Naive B cell (primary cell): Measurements from ENCODE around the gene POTEE. TPM values are rescaled to one million over a fixed set of nuclear protein-coding genes. Genes with fewer than 3 reads are reported as not detected.
"Not testable (repeated sequence)": the region's sequence is repeated elsewhere in the genome, so short reads cannot be mapped to it uniquely, and the experiment has no call there.

Experiments used
- ATAC-seq, 2 donors: fragments of 150-1000 bp; cut with Tn5 transposase; 2 replicates each; pipeline ENCODE4 v1.10.0; 2021; ENCODE audit warnings: low read depth in 2 of 2, mild to moderate bottlenecking in 2 of 2, moderate library complexity in 2 of 2
- DNase-seq: peaks from one replicate; pipeline ENCODE4 v3.0.0; 2022
- H3K27ac Mint-ChIP-seq, 6 donors: one replicate each; pipeline ENCODE4 v1.8.0; 2020 to 2022; ENCODE audit warnings: mild to moderate bottlenecking in 6 of 6, mixed read lengths in 6 of 6, moderate library complexity in 5 of 6, inconsistent platforms in 2 of 6
- H3K27me3 Mint-ChIP-seq, 3 donors: one replicate each; pipeline ENCODE4 v1.8.0; 2021 to 2022; ENCODE audit warnings: mixed read lengths in 3 of 3, mild to moderate bottlenecking in 1 of 3
- H3K36me3 Mint-ChIP-seq, 2 donors: one replicate each; pipeline ENCODE4 v1.8.0; 2020 to 2022; ENCODE audit warnings: mixed read lengths in 2 of 2, inconsistent platforms in 1 of 2, mild to moderate bottlenecking in 1 of 2
- H3K4me1 Mint-ChIP-seq, 3 donors: one replicate each; pipeline ENCODE4 v1.8.0; 2020 to 2022; ENCODE audit warnings: mixed read lengths in 3 of 3, inconsistent platforms in 1 of 3, mild to moderate bottlenecking in 1 of 3, moderate library complexity in 1 of 3
- H3K4me3 Mint-ChIP-seq, 8 donors: one replicate each; pipeline ENCODE4 v1.8.0; 2020 to 2022; ENCODE audit warnings: mild to moderate bottlenecking in 8 of 8, mixed read lengths in 8 of 8, moderate library complexity in 8 of 8, inconsistent platforms in 2 of 8
- H3K9me3 Mint-ChIP-seq, 7 donors: one replicate each; pipeline ENCODE4 v1.8.0; 2020 to 2022; ENCODE audit warnings: mixed read lengths in 7 of 7, mild to moderate bottlenecking in 5 of 7, inconsistent platforms in 2 of 7, moderate library complexity in 1 of 7
- polyA plus RNA-seq, 6 donors: library from polyadenylated mRNA; unstranded; fragments of 300-500 nt; fragmentation: Illumina TruSeq; gene quantifications; one replicate each; pipeline ENCODE4 v1.2.3, GENCODE V29; 2021; ENCODE audit warnings: low read depth in 6 of 6

Gene POTEE
- polyA plus RNA-seq, 6 donors from 2014 or later, result 0.05 to 0.16 (median 0.13) TPM; not detected in 1

DNA sequence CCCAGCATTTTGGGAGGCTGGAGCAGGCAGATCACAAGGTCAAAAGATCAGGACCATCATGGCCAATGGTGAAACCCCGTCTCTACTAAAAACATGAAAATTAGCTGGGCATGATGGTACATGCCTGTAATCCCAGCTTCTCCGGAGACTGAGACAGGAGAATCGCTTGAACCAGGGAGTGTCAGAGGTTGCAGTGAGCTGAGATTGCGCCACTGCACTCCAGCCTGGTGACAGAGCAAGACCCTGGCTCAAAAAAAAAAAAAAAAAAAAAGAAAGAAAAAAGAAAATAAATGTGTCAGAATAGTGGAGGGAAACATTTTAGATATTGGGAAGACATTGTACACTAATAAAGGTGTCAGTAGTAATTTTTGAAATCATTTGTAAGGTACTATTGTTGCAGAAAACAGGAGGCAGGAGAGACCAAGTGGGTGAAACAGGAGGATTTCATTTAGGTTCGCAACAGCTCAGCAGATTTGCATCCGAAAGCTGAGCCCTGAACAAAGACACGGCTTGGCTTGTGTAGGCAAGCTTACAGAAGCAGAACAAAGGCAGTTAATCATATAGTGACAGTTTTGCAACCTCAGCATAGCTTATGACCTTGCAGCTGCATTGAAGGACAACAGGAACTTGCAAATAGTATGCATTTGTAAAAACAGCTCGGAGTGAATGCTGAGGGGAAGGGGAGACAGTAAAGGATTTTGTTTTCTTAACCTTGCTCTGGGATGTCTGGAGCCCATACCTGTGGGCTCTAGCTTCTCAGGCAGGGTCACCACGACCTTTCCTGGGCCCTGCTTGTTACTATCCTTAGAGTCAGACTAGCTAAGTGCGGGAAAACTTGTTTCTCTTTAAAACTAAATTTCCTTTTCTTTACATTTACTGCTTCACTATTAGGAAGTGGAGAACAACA is 26.5 kb downstream of the POTEE start:
- ATAC-seq, H3K27ac Mint-ChIP-seq, H3K4me3 Mint-ChIP-seq, DNase-seq, H3K4me1 Mint-ChIP-seq, H3K36me3 Mint-ChIP-seq, H3K27me3 Mint-ChIP-seq, H3K9me3 Mint-ChIP-seq: not testable (repeated sequence)

Other genes starting within 250 kb of the POTEE start
- gene FAM168B, start 116.1 kb upstream of the POTEE start, polyA plus RNA-seq, result 10 to 100 TPM; 12.4 to 40.5 (median 30.7) TPM
- gene PLEKHB2, start 104.2 kb upstream of the POTEE start, polyA plus RNA-seq, result 10 to 100 TPM; 53.5 to 68.1 (median 57.3) TPM
- not detected for gene RAB6D, start 154.6 kb downstream of the POTEE start, polyA plus RNA-seq